ENCODE measurements around the gene PRF1.

DNA sequence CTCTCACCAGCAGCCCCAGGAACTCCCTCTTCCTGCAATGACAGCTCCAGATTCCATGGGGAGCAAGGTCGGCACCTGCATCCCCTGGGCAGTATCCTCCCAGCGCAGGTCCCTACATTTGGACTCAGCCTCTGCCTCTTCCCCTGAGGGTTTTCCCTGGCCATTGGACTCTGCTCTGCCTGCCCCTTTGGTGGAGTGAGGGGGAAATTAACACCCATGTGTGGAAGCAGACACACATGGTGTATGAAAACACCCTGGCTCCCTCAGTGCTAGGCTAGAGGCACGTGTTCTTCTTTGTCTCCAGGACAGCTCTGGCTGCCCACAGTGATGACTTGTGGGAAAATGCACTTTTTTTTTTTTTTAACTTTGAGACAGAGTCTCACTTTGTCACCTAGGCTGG, 8.4 kb downstream of the PRF1 start:
- TF ChIP-seq, protein P1, sequence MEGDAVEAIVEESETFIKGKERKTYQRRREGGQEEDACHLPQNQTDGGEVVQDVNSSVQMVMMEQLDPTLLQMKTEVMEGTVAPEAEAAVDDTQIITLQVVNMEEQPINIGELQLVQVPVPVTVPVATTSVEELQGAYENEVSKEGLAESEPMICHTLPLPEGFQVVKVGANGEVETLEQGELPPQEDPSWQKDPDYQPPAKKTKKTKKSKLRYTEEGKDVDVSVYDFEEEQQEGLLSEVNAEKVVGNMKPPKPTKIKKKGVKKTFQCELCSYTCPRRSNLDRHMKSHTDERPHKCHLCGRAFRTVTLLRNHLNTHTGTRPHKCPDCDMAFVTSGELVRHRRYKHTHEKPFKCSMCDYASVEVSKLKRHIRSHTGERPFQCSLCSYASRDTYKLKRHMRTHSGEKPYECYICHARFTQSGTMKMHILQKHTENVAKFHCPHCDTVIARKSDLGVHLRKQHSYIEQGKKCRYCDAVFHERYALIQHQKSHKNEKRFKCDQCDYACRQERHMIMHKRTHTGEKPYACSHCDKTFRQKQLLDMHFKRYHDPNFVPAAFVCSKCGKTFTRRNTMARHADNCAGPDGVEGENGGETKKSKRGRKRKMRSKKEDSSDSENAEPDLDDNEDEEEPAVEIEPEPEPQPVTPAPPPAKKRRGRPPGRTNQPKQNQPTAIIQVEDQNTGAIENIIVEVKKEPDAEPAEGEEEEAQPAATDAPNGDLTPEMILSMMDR (IDR thresholded peaks at IDR 0.05; ENCODE audit: low read depth, low read length), result no peak
- no peak for TF ChIP-seq EZH2phosphoT487 (IDR thresholded peaks at IDR 0.05; ENCODE audit: low read depth)
